Subcutaneous abdominal adipose tissue (tissue), 5 donors: ENCODE results near the gene LRRC7.

Experiments
- H3K27ac ChIP-seq: one replicate; pipeline ENCODE4 v1.7.0; 2013; ENCODE audit warnings: low read depth, mild to moderate bottlenecking, inconsistent platforms, low read length, moderate library complexity
- H3K27me3 ChIP-seq, 5 donors: one replicate each; pipeline ENCODE4 v1.7.0; 2013; ENCODE audit warnings: low read length in 5 of 5, inconsistent platforms in 1 of 5; ENCODE audit not compliant: control insufficient read depth in 5 of 5, insufficient read depth in 4 of 5
- H3K36me3 ChIP-seq, 5 donors: one replicate each; pipeline ENCODE4 v1.7.0; 2013; ENCODE audit warnings: low read length in 5 of 5; ENCODE audit not compliant: control insufficient read depth in 5 of 5, insufficient read depth in 5 of 5
- H3K4me1 ChIP-seq, 5 donors: one replicate each; pipeline ENCODE4 v1.7.0; 2013; ENCODE audit warnings: low read length in 5 of 5, mild to moderate bottlenecking in 3 of 5, moderate library complexity in 1 of 5; ENCODE audit not compliant: control insufficient read depth in 5 of 5, insufficient read depth in 5 of 5
- H3K4me3 ChIP-seq, 5 donors: one replicate each; pipeline ENCODE4 v1.7.0; 2013; ENCODE audit warnings: low read length in 5 of 5, low read depth in 1 of 5
- H3K9ac ChIP-seq, 5 donors: one replicate each; pipeline ENCODE4 v1.7.0; 2013; ENCODE audit warnings: low read length in 5 of 5, mild to moderate bottlenecking in 4 of 5, moderate library complexity in 3 of 5
- H3K9me3 ChIP-seq, 5 donors: one replicate each; pipeline ENCODE4 v1.7.0; 2013; ENCODE audit warnings: low read length in 5 of 5; ENCODE audit not compliant: control insufficient read depth in 5 of 5
- donor health status: healthy.
- donor health status: healthy.
- donor health status: healthy.
- donor health status: healthy.
- donor health status: healthy.

LRRC7 gene

GRCh38 chr1:70084314-70084915, 516.7 kb downstream of the LRRC7 start:
- Histone ChIP-seq H3K27me3 (no peaks in the 10 kb centered on the region), H3K9me3 (peaks cover 0 to 5% (median 2%) of the 10 kb centered on the region in 5 donors), H3K4me1 (no peaks in the 10 kb centered on the region), H3K9ac (no peak overlapping the region), H3K27ac (no peak overlapping the region), H3K36me3 (no peaks in the 10 kb centered on the region), H3K4me3 (no peak overlapping the region)

- Histone ChIP-seq H3K4me1 (no peaks in the 10 kb centered on the region), H3K9me3 (peaks cover 0 to 5% (median 2%) of the 10 kb centered on the region in 5 donors), H3K36me3 (no peaks in the 10 kb centered on the region), H3K4me3 (no peak overlapping the region), H3K27ac (no peak overlapping the region), H3K27me3 (no peaks in the 10 kb centered on the region), H3K9ac (no peak overlapping the region)
These were observed 517.8 kb downstream of the LRRC7 start for GRCh38 chr1:70085521-70085920.

GRCh38 chr1:70086897-70087296, 519.2 kb downstream of the LRRC7 start:
- no peak overlapping the region for H3K9ac ChIP-seq
- no peaks in the 10 kb centered on the region for H3K36me3 ChIP-seq
- H3K27ac ChIP-seq = no peak overlapping the region
- no peaks in the 10 kb centered on the region for H3K4me1 ChIP-seq
- H3K27me3 ChIP-seq = no peaks in the 10 kb centered on the region
- no peak overlapping the region for H3K4me3 ChIP-seq
- peaks cover 0 to 5% (median 2%) of the 10 kb centered on the region in 5 donors for H3K9me3 ChIP-seq

- H3K4me1 ChIP-seq = no peaks in the 10 kb centered on the region
- no peaks in the 10 kb centered on the region for H3K27me3 ChIP-seq
- no peak overlapping the region for H3K9ac ChIP-seq
- H3K4me3 ChIP-seq = no peak overlapping the region
- no peak overlapping the region for H3K27ac ChIP-seq
- no peaks in the 10 kb centered on the region for H3K9me3 ChIP-seq
- H3K36me3 ChIP-seq = no peaks in the 10 kb centered on the region
These were observed 522.4 kb downstream of the LRRC7 start for GRCh38 chr1:70090141-70090540.

DNA sequence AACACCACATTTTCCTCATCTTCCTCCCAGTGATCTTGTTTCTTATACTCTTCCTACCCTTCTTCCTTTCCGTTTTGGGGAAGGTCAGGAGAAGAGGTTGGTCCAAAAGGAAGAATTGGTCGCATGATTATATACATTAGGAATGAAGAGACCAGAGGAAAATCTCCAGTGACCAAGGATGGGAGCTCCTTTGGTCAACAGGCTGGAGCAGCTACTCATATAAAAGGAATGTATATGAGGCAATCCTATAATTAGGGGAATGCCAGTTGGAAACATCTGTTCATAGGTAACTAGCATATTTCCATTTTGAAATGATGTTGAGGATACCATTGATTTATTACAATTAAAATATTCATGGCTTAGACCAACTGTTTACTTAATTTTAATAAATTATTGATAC, 523.2 kb downstream of the LRRC7 start:
- Histone ChIP-seq H3K27ac (no peak overlapping the region), H3K4me1 (no peaks in the 10 kb centered on the region), H3K4me3 (no peak overlapping the region), H3K9ac (no peak overlapping the region), H3K9me3 (no peaks in the 10 kb centered on the region), H3K36me3 (no peaks in the 10 kb centered on the region), H3K27me3 (no peaks in the 10 kb centered on the region)

DNA sequence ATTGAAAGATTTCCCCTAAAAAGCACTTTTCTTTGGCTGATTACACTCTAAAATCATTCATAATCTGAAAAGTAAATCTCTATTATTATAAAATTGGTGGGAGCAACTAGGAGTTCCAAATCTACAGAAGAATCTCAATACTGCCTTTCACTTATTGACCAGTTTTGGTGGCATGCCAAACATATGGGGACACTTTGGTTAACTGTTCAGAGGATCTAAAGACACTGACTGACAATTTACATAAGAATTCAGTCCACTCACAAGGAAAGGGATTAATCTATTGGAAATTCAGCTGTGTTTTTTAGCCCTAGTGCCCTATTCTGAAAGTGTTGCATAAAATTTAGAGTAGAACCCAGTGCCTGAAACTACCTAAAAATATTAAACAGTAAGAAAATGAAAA, 524.1 kb downstream of the LRRC7 start:
- no peak overlapping the region for H3K27ac ChIP-seq
- no peaks in the 10 kb centered on the region for H3K9me3 ChIP-seq
- no peaks in the 10 kb centered on the region for H3K36me3 ChIP-seq
- no peaks in the 10 kb centered on the region for H3K27me3 ChIP-seq
- H3K4me1 ChIP-seq = no peaks in the 10 kb centered on the region
- H3K9ac ChIP-seq = no peak overlapping the region
- no peak overlapping the region for H3K4me3 ChIP-seq

DNA sequence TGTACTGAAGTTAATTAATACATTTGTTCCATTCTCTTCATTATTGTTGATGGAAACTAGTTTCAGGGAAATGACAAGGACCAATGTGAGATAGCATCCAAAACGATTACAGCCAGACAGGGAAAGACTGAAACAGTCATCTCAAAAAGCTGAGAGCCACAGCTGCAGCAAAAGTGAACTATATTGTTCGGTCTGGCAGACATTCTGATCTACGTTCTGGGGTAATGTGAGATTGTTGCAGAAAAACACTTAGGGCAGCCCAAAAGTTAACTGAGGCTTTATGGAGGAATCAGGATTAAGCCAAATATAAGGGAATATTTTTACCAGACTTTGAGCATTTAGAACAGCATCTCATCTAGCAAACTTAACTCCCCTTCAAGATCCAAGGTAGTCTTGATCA, 524.8 kb downstream of the LRRC7 start:
- Histone ChIP-seq H3K27ac (no peak overlapping the region), H3K4me3 (no peak overlapping the region), H3K36me3 (no peaks in the 10 kb centered on the region), H3K4me1 (no peaks in the 10 kb centered on the region), H3K27me3 (no peaks in the 10 kb centered on the region), H3K9ac (no peak overlapping the region), H3K9me3 (no peaks in the 10 kb centered on the region)

- Histone ChIP-seq H3K4me1 (no peaks in the 10 kb centered on the region), H3K36me3 (no peaks in the 10 kb centered on the region)
These were observed 525.7 kb downstream of the LRRC7 start for GRCh38 chr1:70093250-70093975.

GRCh38 chr1:70101231-70101630, 533.5 kb downstream of the LRRC7 start:
- H3K4me1 ChIP-seq = no peaks in the 10 kb centered on the region
- H3K4me3 ChIP-seq = no peak overlapping the region
- H3K27ac ChIP-seq = no peak overlapping the region
- H3K36me3 ChIP-seq = no peaks in the 10 kb centered on the region
- H3K27me3 ChIP-seq = no peaks in the 10 kb centered on the region
- H3K9ac ChIP-seq = no peak overlapping the region
- H3K9me3 ChIP-seq = no peaks in the 10 kb centered on the region

More at GRCh38 chr1:70093250-70093975, 525.7 kb downstream of the LRRC7 start:
- Histone ChIP-seq H3K9ac (no peak overlapping the region), H3K27ac (no peak overlapping the region), H3K9me3 (no peaks in the 10 kb centered on the region), H3K4me3 (no peak overlapping the region), H3K27me3 (no peaks in the 10 kb centered on the region)

DNA sequence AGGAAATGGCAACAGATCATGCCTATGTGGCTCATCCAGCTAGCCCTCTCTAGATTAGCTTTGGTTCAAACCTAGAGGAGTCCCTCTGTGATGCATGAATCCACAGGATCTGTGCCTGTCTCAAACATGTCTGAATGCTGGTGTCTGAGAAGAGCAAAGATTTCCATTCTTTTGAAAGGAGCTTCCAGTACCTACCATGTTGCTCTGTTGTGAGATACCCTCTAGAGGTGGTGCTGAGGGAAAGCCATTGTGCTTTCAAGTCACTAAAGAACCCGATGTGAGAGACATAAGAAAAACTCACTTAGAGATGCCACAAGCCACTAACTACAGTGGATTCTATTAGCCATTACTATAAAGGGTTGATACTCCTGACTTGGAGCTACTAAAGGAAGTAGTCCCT, 534.1 kb downstream of the LRRC7 start:
- Histone ChIP-seq H3K9me3 (no peaks in the 10 kb centered on the region), H3K27me3 (no peaks in the 10 kb centered on the region), H3K4me1 (no peaks in the 10 kb centered on the region), H3K27ac (no peak overlapping the region), H3K9ac (no peak overlapping the region), H3K36me3 (no peaks in the 10 kb centered on the region), H3K4me3 (no peak overlapping the region)
